AG04449 (cell line): ENCODE measurements around the gene NDUFAF8.

Source experiments
- CTCF ChIA-PET: fragments of 350-600 bp; formaldehyde crosslinking; extraction: SDS; loops from one replicate; lab custom pipeline; 2021; ENCODE audit warnings: antibody characterized with exemption; lab: Yijun Ruan, JAX
- POLR2A ChIA-PET: fragments of 400-600, 350-600 bp; formaldehyde crosslinking; extraction: SDS; loops from one replicate; lab custom pipeline; 2020; ENCODE audit warnings: antibody characterized with exemption, inconsistent platforms; lab: Yijun Ruan, JAX
- DNase-seq: peaks from one replicate; pipeline ENCODE4 v3.0.0-alpha.2; 2010; ENCODE audit warnings: low read depth, low spot score
- H3K4me3 ChIP-seq: 2 replicates; pipeline ENCODE4 v1.5.1; 2011; ENCODE audit warnings: low read depth, mild to moderate bottlenecking, control low read depth, low read length
- TF ChIP-seq, protein P1 (sequence below): IDR thresholded peaks from one replicate; pipeline ENCODE4 v1.5.1; 2011; ENCODE audit warnings: mild to moderate bottlenecking, moderate library complexity, low read length, control low read depth, inconsistent platforms; ENCODE audit not compliant: insufficient read depth; ENCODE audit errors: missing control alignments

The NDUFAF8 gene

DNA sequence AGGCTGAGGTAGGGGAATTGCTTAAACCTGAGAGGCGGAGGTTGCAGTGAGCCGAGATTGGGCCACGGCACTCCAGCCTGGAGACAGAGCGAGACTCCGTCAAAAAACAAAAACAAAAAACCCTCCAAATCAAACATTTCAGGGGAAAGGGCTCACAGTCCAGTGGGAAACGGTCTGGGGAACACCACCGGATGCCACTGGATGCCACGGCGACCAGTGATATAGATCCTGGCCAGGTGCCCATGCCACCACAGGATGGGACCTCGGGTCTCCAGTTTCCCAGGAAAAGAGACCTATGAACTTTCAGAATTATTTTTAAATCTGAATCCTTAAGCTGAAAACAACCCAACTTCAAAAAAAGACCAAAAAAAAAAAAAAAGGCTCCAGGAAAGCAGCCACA lies 28.7 kb upstream of the NDUFAF8 start:
- TF ChIP-seq, protein P1, sequence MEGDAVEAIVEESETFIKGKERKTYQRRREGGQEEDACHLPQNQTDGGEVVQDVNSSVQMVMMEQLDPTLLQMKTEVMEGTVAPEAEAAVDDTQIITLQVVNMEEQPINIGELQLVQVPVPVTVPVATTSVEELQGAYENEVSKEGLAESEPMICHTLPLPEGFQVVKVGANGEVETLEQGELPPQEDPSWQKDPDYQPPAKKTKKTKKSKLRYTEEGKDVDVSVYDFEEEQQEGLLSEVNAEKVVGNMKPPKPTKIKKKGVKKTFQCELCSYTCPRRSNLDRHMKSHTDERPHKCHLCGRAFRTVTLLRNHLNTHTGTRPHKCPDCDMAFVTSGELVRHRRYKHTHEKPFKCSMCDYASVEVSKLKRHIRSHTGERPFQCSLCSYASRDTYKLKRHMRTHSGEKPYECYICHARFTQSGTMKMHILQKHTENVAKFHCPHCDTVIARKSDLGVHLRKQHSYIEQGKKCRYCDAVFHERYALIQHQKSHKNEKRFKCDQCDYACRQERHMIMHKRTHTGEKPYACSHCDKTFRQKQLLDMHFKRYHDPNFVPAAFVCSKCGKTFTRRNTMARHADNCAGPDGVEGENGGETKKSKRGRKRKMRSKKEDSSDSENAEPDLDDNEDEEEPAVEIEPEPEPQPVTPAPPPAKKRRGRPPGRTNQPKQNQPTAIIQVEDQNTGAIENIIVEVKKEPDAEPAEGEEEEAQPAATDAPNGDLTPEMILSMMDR: no peak
- CTCF ChIA-PET: no interaction called here
- DNase-seq: no peak
- POLR2A ChIA-PET: no interaction called here
- no peak overlapping the region for H3K4me3 ChIP-seq

DNA sequence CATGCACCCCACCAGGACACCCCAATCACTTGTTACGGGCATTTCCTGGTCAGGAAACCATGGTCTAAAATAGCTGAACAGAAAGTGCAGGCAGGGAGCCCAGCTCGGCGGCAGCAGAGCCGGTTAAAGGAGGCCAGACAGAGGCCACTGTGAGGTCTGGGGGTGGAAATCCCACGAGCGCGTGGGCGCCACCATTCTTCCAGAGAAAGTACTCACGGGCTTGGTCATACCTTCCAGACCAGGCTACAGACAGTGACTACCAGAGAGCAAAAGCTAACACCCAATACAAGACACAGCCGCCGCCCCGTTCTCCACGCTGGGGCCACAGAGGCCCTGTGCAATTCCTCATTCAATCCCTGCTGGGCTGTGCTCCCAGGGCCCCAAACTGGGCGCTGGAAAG lies 28.2 kb upstream of the NDUFAF8 start:
- no peak for DNase-seq
- POLR2A ChIA-PET: no interaction called here
- CTCF ChIA-PET: no interaction called here
- H3K4me3 ChIP-seq: no peak overlapping the region
- TF ChIP-seq, protein P1: no peak

DNA sequence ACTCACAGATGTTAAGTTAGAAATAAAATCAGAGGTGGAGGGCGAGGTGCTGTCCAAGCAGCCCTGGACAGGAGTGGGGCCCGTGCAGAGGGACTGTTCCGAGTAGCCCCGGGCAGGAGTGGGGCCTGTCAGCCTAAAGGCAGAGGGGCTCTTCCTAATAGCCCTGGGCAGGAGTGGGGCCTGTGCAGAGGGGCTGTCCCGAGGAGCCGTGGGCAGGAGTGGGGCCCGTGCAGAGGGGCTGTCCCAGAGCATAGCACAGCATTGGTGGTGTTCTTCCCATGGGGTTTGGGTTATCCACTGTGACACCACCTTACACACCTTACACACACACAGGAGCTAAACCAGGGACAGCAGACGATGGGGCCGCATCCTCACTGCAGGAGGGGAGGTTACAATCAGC lies 26.8 kb upstream of the NDUFAF8 start:
- CTCF ChIA-PET: interaction anchor here (1.0 to 1.2 kb wide), 2 partner anchors 11 to 17 kb away, joined by 3 to 5 read pairs; no protein-coding TSS in a partner anchor
- H3K4me3 ChIP-seq: no peak overlapping the region
- no peak for DNase-seq
- TF ChIP-seq, protein P1: no peak
- POLR2A ChIA-PET: no interaction called here

DNA sequence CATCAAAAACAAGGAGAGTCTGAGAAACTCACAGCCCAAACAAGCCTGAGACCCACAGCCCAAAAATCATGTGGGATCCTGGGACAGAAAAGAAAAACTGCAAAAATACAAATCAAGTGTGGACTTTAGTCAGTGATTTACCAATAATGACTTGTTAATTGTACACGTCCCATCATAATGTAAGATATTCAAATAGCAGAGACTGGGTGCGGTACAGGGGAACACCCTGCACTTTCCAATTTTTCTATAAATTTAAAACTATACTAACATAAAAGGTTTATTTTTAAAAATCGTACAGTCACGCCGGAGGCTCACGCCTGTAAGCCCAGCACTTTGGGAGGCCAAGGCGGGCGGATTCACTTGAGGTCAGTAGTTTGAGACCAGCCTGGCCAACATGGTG lies 25.1 kb upstream of the NDUFAF8 start:
- H3K4me3 ChIP-seq: no peak overlapping the region
- CTCF ChIA-PET: no interaction called here
- POLR2A ChIA-PET: no interaction called here
- TF ChIP-seq, protein P1: no peak
- no peak for DNase-seq

DNA sequence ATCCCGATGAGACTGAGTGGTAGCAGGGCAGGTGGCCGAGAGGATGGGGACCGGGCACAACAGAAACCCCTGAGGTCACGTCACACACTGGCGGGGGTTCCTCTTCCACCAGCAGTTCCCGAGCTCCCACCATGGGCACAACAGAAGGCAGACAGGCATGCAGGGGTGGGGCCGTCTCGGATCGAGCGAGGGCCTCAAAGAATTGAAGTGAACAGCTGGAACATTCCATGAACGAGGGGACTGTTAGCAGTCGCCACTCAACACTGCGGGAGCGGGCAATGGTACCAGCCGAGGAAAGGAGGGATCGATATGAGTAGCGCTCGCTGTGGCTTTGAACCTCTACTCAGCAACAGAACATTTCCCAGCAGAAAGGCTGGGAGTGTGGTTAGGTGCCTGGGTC lies 21.6 kb upstream of the NDUFAF8 start:
- no peak overlapping the region for H3K4me3 ChIP-seq
- TF ChIP-seq, protein P1: no peak
- no peak for DNase-seq
- CTCF ChIA-PET: no interaction called here
- POLR2A ChIA-PET: no interaction called here

DNA sequence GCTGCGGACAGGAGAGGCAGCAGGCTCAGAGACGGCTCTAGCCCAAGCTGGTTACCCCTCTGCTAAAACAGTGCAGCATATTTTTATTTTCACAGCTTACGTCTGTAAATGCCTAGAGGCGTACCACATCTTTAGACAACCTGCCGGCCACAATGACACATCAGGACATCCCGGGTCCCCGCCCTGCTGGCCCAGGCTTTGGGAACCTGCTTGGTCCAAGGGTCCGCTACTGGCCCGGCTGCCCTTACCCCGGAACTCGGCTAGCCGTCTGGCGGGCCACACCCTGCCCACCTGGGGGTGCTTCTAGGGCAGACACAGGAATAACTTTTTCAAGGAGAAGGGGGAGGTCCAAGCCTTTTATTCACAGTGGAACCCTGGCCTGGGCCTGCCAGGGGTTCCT lies 20.7 kb upstream of the NDUFAF8 start:
- DNase-seq: no peak
- TF ChIP-seq, protein P1: no peak
- POLR2A ChIA-PET: no interaction called here
- no peak overlapping the region for H3K4me3 ChIP-seq
- CTCF ChIA-PET: interaction anchor here (1.0 kb wide), 1 partner anchor 77 kb away, joined by 3 read pairs; no protein-coding TSS in a partner anchor
